Kidney epithelial cell (primary cell): Measurements from ENCODE around the gene MEAF6. TPM values are rescaled to one million over a fixed set of nuclear protein-coding genes. Genes with fewer than 3 reads are reported as not detected.

ENCODE experiments used
- DNase-seq: peaks from one replicate; pipeline ENCODE4 v3.0.0-alpha.2; 2010; ENCODE audit warnings: low read depth
- H3K27me3 ChIP-seq: 2 replicates; pipeline ENCODE4 v1.6.0; 2011; ENCODE audit warnings: low read length; ENCODE audit not compliant: control insufficient read depth, insufficient read depth
- H3K36me3 ChIP-seq: 2 replicates; pipeline ENCODE4 v1.5.1; 2011; ENCODE audit warnings: low read length; ENCODE audit not compliant: control insufficient read depth, insufficient read depth
- H3K4me3 ChIP-seq: 2 replicates; pipeline ENCODE4 v1.5.1; 2011; ENCODE audit warnings: low read depth, mild to moderate bottlenecking, control low read depth, low read length
- CTCF ChIP-seq: IDR thresholded peaks from 2 replicates; pipeline ENCODE4 v1.5.1; 2011; ENCODE audit warnings: mild to moderate bottlenecking, moderate library complexity, low read length, control low read depth, inconsistent platforms; ENCODE audit not compliant: insufficient read depth, poor library complexity, severe bottlenecking
- total RNA-seq: library from RNA; depleted of rRNA; stranded (reverse); fragments of >200 nt; gene quantifications from 2 replicates; pipeline ENCODE4 v1.2.3, GENCODE V29; 2015

MEAF6 gene
- total RNA-seq, 1 donor from 2014 or later = 88.1 TPM

GRCh38 chr1:37455516-37455915 is 59.0 kb downstream of the MEAF6 start:
- no peaks in the 10 kb centered on the region for H3K27me3 ChIP-seq
- DNase-seq = no peak
- TF ChIP-seq CTCF = no peak
- no peaks in the 10 kb centered on the region for H3K36me3 ChIP-seq
- no peak overlapping the region for H3K4me3 ChIP-seq

- TF ChIP-seq CTCF = no peak
- Histone ChIP-seq H3K27me3 (peaks cover 2% of the 10 kb centered on the region), H3K4me3 (no peak overlapping the region), H3K36me3 (no peaks in the 10 kb centered on the region)
- DNase-seq = no peak
These were observed 60.9 kb downstream of the MEAF6 start for GRCh38 chr1:37453647-37454046.

GRCh38 chr1:37452416-37452815 is 62.1 kb downstream of the MEAF6 start:
- H3K4me3 ChIP-seq = no peak overlapping the region
- DNase-seq = no peak
- no peak for TF ChIP-seq CTCF
- H3K36me3 ChIP-seq = no peaks in the 10 kb centered on the region
- peaks cover 2% of the 10 kb centered on the region for H3K27me3 ChIP-seq

GRCh38 chr1:37449936-37450335 is 64.6 kb downstream of the MEAF6 start:
- Histone ChIP-seq H3K27me3 (peaks cover 5% of the 10 kb centered on the region), H3K36me3 (no peaks in the 10 kb centered on the region), H3K4me3 (no peak overlapping the region)
- TF ChIP-seq CTCF = no peak
- DNase-seq = no peak

- Histone ChIP-seq H3K4me3 (no peak overlapping the region), H3K36me3 (no peaks in the 10 kb centered on the region), H3K27me3 (peaks cover 5% of the 10 kb centered on the region)
- TF ChIP-seq CTCF = no peak
- DNase-seq = no peak
These were observed 65.7 kb downstream of the MEAF6 start for GRCh38 chr1:37448691-37449417.

- Histone ChIP-seq H3K27me3 (peaks cover 5% of the 10 kb centered on the region), H3K36me3 (no peaks in the 10 kb centered on the region), H3K4me3 (no peak overlapping the region)
- DNase-seq = no peak
- no peak for TF ChIP-seq CTCF
These were observed 66.4 kb downstream of the MEAF6 start for GRCh38 chr1:37448185-37448584.
